ENCODE results near the gene APCDD1. TPM values are rescaled to one million over a fixed set of nuclear protein-coding genes. Genes with fewer than 3 reads are reported as not detected.
"Not testable (repeated sequence)": the region's sequence is repeated elsewhere in the genome, so short reads cannot be mapped to it uniquely, and the experiment has no call there.

APCDD1 gene
- total and polyA plus RNA-seq, 5 experiments from 2014 or later = not detected

- Mint-ChIP-seq H3K27me3 (peaks cover 0 to 3% (median 0%) of the 10 kb centered on the region in 5 donors), H3K4me1 (peaks cover 6 to 29% (median 14%) of the 10 kb centered on the region in 4 donors), H3K36me3 (no peaks in the 10 kb centered on the region), H3K27ac (peak overlapping the region in 8 of 10 donors; percentile 5 to 87 (median 26)), H3K4me3 (peak overlapping the region in 1 of 10 donors; percentile 26), H3K9me3 (no peaks in the 10 kb centered on the region)
- POLR2A ChIA-PET = no interaction called here
- DNase-seq (peak; percentile 31 to 74 (median 62)), ATAC-seq (peak; percentile 100)
Measured at GRCh38 chr18:10490401-10491165, 36.1 kb downstream of the APCDD1 start.

- ATAC-seq (no peak), DNase-seq (no peak)
- no peak overlapping the region for H3K4me3 Mint-ChIP-seq
- H3K27ac Mint-ChIP-seq = no peak overlapping the region
- no peaks in the 10 kb centered on the region for H3K36me3 Mint-ChIP-seq
- H3K9me3 Mint-ChIP-seq = peaks cover 0 to 11% (median 0%) of the 10 kb centered on the region in 9 donors
- peaks cover 0 to 6% (median 0%) of the 10 kb centered on the region in 5 donors for H3K27me3 Mint-ChIP-seq
- peaks cover 2 to 10% (median 7%) of the 10 kb centered on the region in 4 donors for H3K4me1 Mint-ChIP-seq
- POLR2A ChIA-PET = no interaction called here
Measured at GRCh38 chr18:10495936-10496335, 41.5 kb downstream of the APCDD1 start.

- peaks cover 0 to 6% (median 0%) of the 10 kb centered on the region in 5 donors for H3K27me3 Mint-ChIP-seq
- H3K4me3 Mint-ChIP-seq = no peak overlapping the region
- H3K27ac Mint-ChIP-seq = no peak overlapping the region
- H3K9me3 Mint-ChIP-seq = peaks cover 0 to 15% (median 0%) of the 10 kb centered on the region in 9 donors
- no peak for ATAC-seq
- H3K4me1 Mint-ChIP-seq = peaks cover 2 to 8% (median 4%) of the 10 kb centered on the region in 4 donors
- no peaks in the 10 kb centered on the region for H3K36me3 Mint-ChIP-seq
- POLR2A ChIA-PET = no interaction called here
- DNase-seq = no peak
Measured at GRCh38 chr18:10497206-10497749, 42.8 kb downstream of the APCDD1 start.

GRCh38 chr18:10499230-10499629 lies 44.8 kb downstream of the APCDD1 start:
- POLR2A ChIA-PET = no interaction called here
- no peaks in the 10 kb centered on the region for H3K36me3 Mint-ChIP-seq
- ATAC-seq = peak in 1 of 2 donors; percentile 63
- H3K4me1 Mint-ChIP-seq = peaks cover 2 to 8% (median 4%) of the 10 kb centered on the region in 4 donors
- H3K27ac Mint-ChIP-seq = no peak overlapping the region
- peaks cover 0 to 15% (median 0%) of the 10 kb centered on the region in 9 donors for H3K9me3 Mint-ChIP-seq
- no peak for DNase-seq
- H3K27me3 Mint-ChIP-seq = peaks cover 0 to 8% (median 2%) of the 10 kb centered on the region in 5 donors
- H3K4me3 Mint-ChIP-seq = no peak overlapping the region

- DNase-seq (no peak), ATAC-seq (no peak)
- Mint-ChIP-seq H3K27ac (no peak overlapping the region), H3K4me3 (no peak overlapping the region), H3K36me3 (peaks cover 0 to 5% (median 4%) of the 10 kb centered on the region in 3 donors), H3K27me3 (peaks cover 0 to 12% (median 2%) of the 10 kb centered on the region in 5 donors), H3K9me3 (peaks cover 0 to 15% (median 4%) of the 10 kb centered on the region in 9 donors), H3K4me1 (peaks cover 2 to 8% (median 4%) of the 10 kb centered on the region in 4 donors)
- POLR2A ChIA-PET = no interaction called here
Measured at GRCh38 chr18:10500038-10500437, 45.6 kb downstream of the APCDD1 start.

- peaks cover 0 to 13% (median 2%) of the 10 kb centered on the region in 5 donors for H3K27me3 Mint-ChIP-seq
- H3K4me1 Mint-ChIP-seq = no peaks in the 10 kb centered on the region
- no peak overlapping the region for H3K27ac Mint-ChIP-seq
- ATAC-seq (no peak), DNase-seq (no peak)
- H3K9me3 Mint-ChIP-seq = peaks cover 2 to 29% (median 24%) of the 10 kb centered on the region in 9 donors
- peaks cover 0 to 20% (median 7%) of the 10 kb centered on the region in 3 donors for H3K36me3 Mint-ChIP-seq
- H3K4me3 Mint-ChIP-seq = no peak overlapping the region
- POLR2A ChIA-PET = no interaction called here
Measured at GRCh38 chr18:10504723-10505122, 50.3 kb downstream of the APCDD1 start.

- Mint-ChIP-seq H3K9me3 (peaks cover 2 to 31% (median 17%) of the 10 kb centered on the region in 9 donors), H3K36me3 (peaks cover 0 to 20% (median 7%) of the 10 kb centered on the region in 3 donors), H3K27me3 (peaks cover 0 to 13% (median 2%) of the 10 kb centered on the region in 5 donors)
- H3K4me1 Mint-ChIP-seq, POLR2A ChIA-PET, ATAC-seq, H3K4me3 Mint-ChIP-seq, DNase-seq, H3K27ac Mint-ChIP-seq: not testable (repeated sequence)
Measured at GRCh38 chr18:10505892-10506291, 51.5 kb downstream of the APCDD1 start.

GRCh38 chr18:10508591-10508990 lies 54.2 kb downstream of the APCDD1 start:
- peaks cover 3 to 16% (median 9%) of the 10 kb centered on the region in 5 donors for H3K27me3 Mint-ChIP-seq
- H3K4me1 Mint-ChIP-seq = no peaks in the 10 kb centered on the region
- no peak overlapping the region for H3K27ac Mint-ChIP-seq
- no peak overlapping the region for H3K4me3 Mint-ChIP-seq
- H3K36me3 Mint-ChIP-seq = peaks cover 0 to 20% (median 7%) of the 10 kb centered on the region in 3 donors
- POLR2A ChIA-PET = no interaction called here
- H3K9me3 Mint-ChIP-seq = peaks cover 2 to 31% (median 13%) of the 10 kb centered on the region in 9 donors
- DNase-seq (no peak), ATAC-seq (no peak)

- Mint-ChIP-seq H3K36me3 (peaks cover 0 to 15% (median 3%) of the 10 kb centered on the region in 3 donors), H3K27me3 (peaks cover 7 to 34% (median 16%) of the 10 kb centered on the region in 5 donors), H3K4me3 (no peak overlapping the region), H3K27ac (no peak overlapping the region), H3K4me1 (no peaks in the 10 kb centered on the region), H3K9me3 (peaks cover 0 to 26% (median 13%) of the 10 kb centered on the region in 9 donors)
- POLR2A ChIA-PET = no interaction called here
- ATAC-seq = no peak
- DNase-seq = no peak
Measured at GRCh38 chr18:10511236-10511635, 56.8 kb downstream of the APCDD1 start.

- H3K36me3 Mint-ChIP-seq = no peaks in the 10 kb centered on the region
- H3K4me3 Mint-ChIP-seq = no peak overlapping the region
- POLR2A ChIA-PET = no interaction called here
- ATAC-seq (no peak), DNase-seq (no peak)
- no peak overlapping the region for H3K27ac Mint-ChIP-seq
- H3K9me3 Mint-ChIP-seq = peaks cover 0 to 7% (median 3%) of the 10 kb centered on the region in 9 donors
- peaks cover 15 to 60% (median 25%) of the 10 kb centered on the region in 5 donors for H3K27me3 Mint-ChIP-seq
- H3K4me1 Mint-ChIP-seq = no peaks in the 10 kb centered on the region
Measured at GRCh38 chr18:10514082-10514481, 59.6 kb downstream of the APCDD1 start.

GRCh38 chr18:10514601-10515000 lies 60.2 kb downstream of the APCDD1 start:
- Mint-ChIP-seq H3K27ac (no peak overlapping the region), H3K4me1 (peaks cover 0 to 3% (median 0%) of the 10 kb centered on the region in 4 donors), H3K9me3 (peaks cover 0 to 7% (median 0%) of the 10 kb centered on the region in 9 donors), H3K4me3 (no peak overlapping the region), H3K27me3 (peaks cover 18 to 66% (median 29%) of the 10 kb centered on the region in 5 donors), H3K36me3 (no peaks in the 10 kb centered on the region)
- ATAC-seq = no peak
- POLR2A ChIA-PET = no interaction called here
- DNase-seq = no peak

GRCh38 chr18:10515456-10515855 lies 61.0 kb downstream of the APCDD1 start:
- Mint-ChIP-seq H3K4me3 (no peak overlapping the region), H3K27ac (peak overlapping the region in 1 of 10 donors; percentile 24), H3K36me3 (no peaks in the 10 kb centered on the region), H3K9me3 (peaks cover 0 to 3% (median 0%) of the 10 kb centered on the region in 9 donors), H3K4me1 (peaks cover 0 to 8% (median 0%) of the 10 kb centered on the region in 4 donors), H3K27me3 (peaks cover 21 to 67% (median 29%) of the 10 kb centered on the region in 5 donors)
- POLR2A ChIA-PET = no interaction called here
- ATAC-seq (no peak), DNase-seq (no peak)

- H3K27ac Mint-ChIP-seq = no peak overlapping the region
- POLR2A ChIA-PET = no interaction called here
- no peak for DNase-seq
- peaks cover 21 to 67% (median 29%) of the 10 kb centered on the region in 5 donors for H3K27me3 Mint-ChIP-seq
- no peak overlapping the region for H3K4me3 Mint-ChIP-seq
- no peak for ATAC-seq
- peaks cover 0 to 3% (median 0%) of the 10 kb centered on the region in 9 donors for H3K9me3 Mint-ChIP-seq
- peaks cover 0 to 8% (median 0%) of the 10 kb centered on the region in 4 donors for H3K4me1 Mint-ChIP-seq
- no peaks in the 10 kb centered on the region for H3K36me3 Mint-ChIP-seq
Measured at GRCh38 chr18:10516078-10516477, 61.6 kb downstream of the APCDD1 start.
